ENCODE data around the gene SEZ6L.

Gene SEZ6L

GRCh38 chr22:26342745-26343410 lies 173.6 kb downstream of the SEZ6L start:
- Histone ChIP-seq H3K9ac (ENCODE audit: low read depth, low read length, poor library complexity, severe bottlenecking) (no peak overlapping the region), H2AFZ (ENCODE audit: low read length) (no peak overlapping the region), H3K4me2 (ENCODE audit: low read depth, low read length, poor library complexity, severe bottlenecking) (no peak overlapping the region), H3K9me2 (replicated peaks; ENCODE audit: low read depth, low read length) (no peaks in the 10 kb centered on the region), H3F3A (ENCODE audit: low read depth) (no peaks in the 10 kb centered on the region), H3K79me2 (ENCODE audit: insufficient read depth, low read length) (no peaks in the 10 kb centered on the region), H3K27me3 (ENCODE audit: insufficient read depth, low read length, poor library complexity, severe bottlenecking) (no peaks in the 10 kb centered on the region), H3K9me3 (ENCODE audit: insufficient read depth, low read depth, low read length) (no peaks in the 10 kb centered on the region), H3K4me1 (ENCODE audit: insufficient read depth, low read length, poor library complexity, severe bottlenecking) (no peaks in the 10 kb centered on the region), H4K20me1 (ENCODE audit: insufficient read depth, low read length, poor library complexity, severe bottlenecking) (no peaks in the 10 kb centered on the region), H3K36me3 (ENCODE audit: insufficient read depth, low read length) (no peaks in the 10 kb centered on the region), H3K4me3 (ENCODE audit: low read length, poor library complexity, severe bottlenecking) (no peak overlapping the region)
- TF ChIP-seq CTCF (conservative IDR thresholded peaks at IDR 0.05; ENCODE audit: low read length), result no peak
- no peak for TF ChIP-seq EZH2phosphoT487 (IDR thresholded peaks at IDR 0.05; ENCODE audit: borderline replicate concordance)

- no peaks in the 10 kb centered on the region for H4K20me1 ChIP-seq (ENCODE audit: insufficient read depth, low read length, poor library complexity, severe bottlenecking)
- no peaks in the 10 kb centered on the region for H3K4me1 ChIP-seq (ENCODE audit: insufficient read depth, low read length, poor library complexity, severe bottlenecking)
- no peaks in the 10 kb centered on the region for H3F3A ChIP-seq (ENCODE audit: low read depth)
- no peak overlapping the region for H3K4me3 ChIP-seq (ENCODE audit: low read length, poor library complexity, severe bottlenecking)
- no peak overlapping the region for H3K9ac ChIP-seq (ENCODE audit: low read depth, low read length, poor library complexity, severe bottlenecking)
- TF ChIP-seq EZH2phosphoT487 (IDR thresholded peaks at IDR 0.05; ENCODE audit: borderline replicate concordance) (no peak), CTCF (conservative IDR thresholded peaks at IDR 0.05; ENCODE audit: low read length) (no peak)
- no peak overlapping the region for H2AFZ ChIP-seq (ENCODE audit: low read length)
- H3K9me3 ChIP-seq (ENCODE audit: insufficient read depth, low read depth, low read length), result no peaks in the 10 kb centered on the region
- H3K27me3 ChIP-seq (ENCODE audit: insufficient read depth, low read length, poor library complexity, severe bottlenecking), result no peaks in the 10 kb centered on the region
- no peaks in the 10 kb centered on the region for H3K9me2 ChIP-seq (replicated peaks; ENCODE audit: low read depth, low read length)
- no peaks in the 10 kb centered on the region for H3K36me3 ChIP-seq (ENCODE audit: insufficient read depth, low read length)
- no peaks in the 10 kb centered on the region for H3K79me2 ChIP-seq (ENCODE audit: insufficient read depth, low read length)
- no peak overlapping the region for H3K4me2 ChIP-seq (ENCODE audit: low read depth, low read length, poor library complexity, severe bottlenecking)
These were observed 176.2 kb downstream of the SEZ6L start for GRCh38 chr22:26345496-26345895.

- H3K9ac ChIP-seq (ENCODE audit: low read depth, low read length, poor library complexity, severe bottlenecking), result no peak overlapping the region
- no peaks in the 10 kb centered on the region for H3F3A ChIP-seq (ENCODE audit: low read depth)
- H3K4me2 ChIP-seq (ENCODE audit: low read depth, low read length, poor library complexity, severe bottlenecking), result no peak overlapping the region
- no peaks in the 10 kb centered on the region for H3K4me1 ChIP-seq (ENCODE audit: insufficient read depth, low read length, poor library complexity, severe bottlenecking)
- no peak overlapping the region for H2AFZ ChIP-seq (ENCODE audit: low read length)
- H4K20me1 ChIP-seq (ENCODE audit: insufficient read depth, low read length, poor library complexity, severe bottlenecking), result no peaks in the 10 kb centered on the region
- H3K36me3 ChIP-seq (ENCODE audit: insufficient read depth, low read length), result no peaks in the 10 kb centered on the region
- no peaks in the 10 kb centered on the region for H3K9me3 ChIP-seq (ENCODE audit: insufficient read depth, low read depth, low read length)
- H3K9me2 ChIP-seq (replicated peaks; ENCODE audit: low read depth, low read length), result no peaks in the 10 kb centered on the region
- TF ChIP-seq CTCF (conservative IDR thresholded peaks at IDR 0.05; ENCODE audit: low read length) (no peak), EZH2phosphoT487 (IDR thresholded peaks at IDR 0.05; ENCODE audit: borderline replicate concordance) (no peak)
- H3K27me3 ChIP-seq (ENCODE audit: insufficient read depth, low read length, poor library complexity, severe bottlenecking), result no peaks in the 10 kb centered on the region
- no peak overlapping the region for H3K4me3 ChIP-seq (ENCODE audit: low read length, poor library complexity, severe bottlenecking)
- H3K79me2 ChIP-seq (ENCODE audit: insufficient read depth, low read length), result no peaks in the 10 kb centered on the region
These were observed 179.7 kb downstream of the SEZ6L start for GRCh38 chr22:26348810-26349526.

Measured in Loucy (cell line).